Gastroesophageal sphincter (tissue), 4 donors: ENCODE data around the gene LGR4. TPM values are rescaled to one million over a fixed set of nuclear protein-coding genes. Genes with fewer than 3 reads are reported as not detected.

ENCODE experiments used
- ATAC-seq: fragments of 150-250 bp; one replicate; pipeline ENCODE4 v1.9.1; 2016; ENCODE audit warnings: mild to moderate bottlenecking, moderate library complexity
- H3K27ac ChIP-seq, 4 donors: fragments of 200-600 bp; sonication (generic) in 3 of 4; 1 replicate in 3 of 4; 2 replicates in 1 of 4; pipeline ENCODE4 v1.5.1; 2016 to 2019
- H3K27me3 ChIP-seq: fragments of 200-600 bp; sonication (generic); one replicate; pipeline ENCODE4 v1.5.1; 2019
- H3K36me3 ChIP-seq, 2 donors: fragments of 200-600 bp; sonication (generic); one replicate each; pipeline ENCODE4 v1.5.1; 2019; ENCODE audit warnings: control low read depth in 1 of 2
- H3K4me1 ChIP-seq, 3 donors: fragments of 200-600 bp; sonication (generic); 1 replicate in 2 of 3; 2 replicates in 1 of 3; pipeline ENCODE4 v1.5.1; 2016 to 2019; ENCODE audit warnings: control low read depth in 2 of 3
- H3K4me3 ChIP-seq, 2 donors: fragments of 200-600 bp; sonication (generic); one replicate each; pipeline ENCODE4 v1.5.1; 2019; ENCODE audit warnings: mild to moderate bottlenecking in 1 of 2, moderate library complexity in 1 of 2
- H3K9me3 ChIP-seq, 3 donors: fragments of 200-600 bp; sonication (generic); one replicate each; pipeline ENCODE4 v1.5.1; 2017 to 2019; ENCODE audit warnings: control low read depth in 2 of 3
- CTCF ChIP-seq, 4 experiments: fragments of 200-600 bp in 2 of 4; fragments of 450-650 bp in 2 of 4; sonication (generic) in 1 of 4; IDR thresholded peaks; one replicate each; pipeline ENCODE4 v1.5.1; 2017 to 2019; ENCODE audit warnings: antibody characterized with exemption in 4 of 4, mild to moderate bottlenecking in 2 of 4, moderate library complexity in 2 of 4
- EP300 ChIP-seq: sonication (generic); formaldehyde crosslinking; IDR thresholded peaks from one replicate; pipeline ENCODE4 v1.6.1; 2017; ENCODE audit warnings: antibody characterized with exemption, mild to moderate bottlenecking
- POLR2A ChIP-seq, 2 donors: fragments of 450-650 bp; IDR thresholded peaks; one replicate each; pipeline ENCODE4 v1.6.1; 2017; ENCODE audit warnings: antibody characterized with exemption in 2 of 2, mild to moderate bottlenecking in 2 of 2, moderate library complexity in 1 of 2
- POLR2AphosphoS5 ChIP-seq: sonication (generic); formaldehyde crosslinking; IDR thresholded peaks from one replicate; pipeline ENCODE4 v1.6.1; 2017; ENCODE audit warnings: antibody characterized with exemption
- WGBS, 2 donors: methylation state at CpG; one replicate each; pipeline ENCODE4 v1.1.5; 2018; ENCODE audit warnings: low coverage in 1 of 2; 5-methylcytosine and 5-hydroxymethylcytosine counted together
- total RNA-seq, 4 donors: library from RNA; depleted of rRNA; stranded (reverse); fragments of >200 nt; gene quantifications; one replicate each; pipeline ENCODE4 v1.1.0, GENCODE V29; 2016

The LGR4 gene
- total RNA-seq, 4 donors from 2014 or later, result 21.0 to 35.9 (median 31.8) TPM

DNA sequence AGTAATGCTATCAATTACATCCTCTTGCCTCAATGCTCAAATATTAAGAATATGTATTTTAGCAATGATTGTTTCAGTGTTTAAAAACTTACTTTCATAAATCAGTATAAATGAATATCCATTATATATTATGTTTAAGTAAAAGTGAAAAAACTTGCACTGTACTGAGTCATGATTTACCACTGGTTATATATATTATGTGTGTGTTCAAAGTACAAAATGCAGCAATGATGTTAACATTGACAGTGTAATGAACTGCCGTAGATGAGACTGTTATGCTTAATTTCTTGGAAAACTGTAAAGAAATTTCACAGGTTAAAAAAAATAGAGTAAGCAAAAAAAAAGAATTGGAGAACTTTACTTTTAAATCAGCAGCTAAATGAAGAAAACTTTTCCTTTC, 25.3 kb upstream of the LGR4 start:
- H3K4me3 ChIP-seq, result no peak overlapping the region
- H3K4me1 ChIP-seq, result peaks cover 3 to 42% (median 7%) of the 10 kb centered on the region in 3 donors
- H3K27ac ChIP-seq, result no peak overlapping the region
- TF ChIP-seq POLR2AphosphoS5 (no peak), EP300 (no peak), CTCF (IDR thresholded peaks at IDR 0.05) (no peak), POLR2A (IDR thresholded peaks at IDR 0.05) (no peak)
- H3K36me3 ChIP-seq, result peaks cover 6 to 64% of the 10 kb centered on the region in 2 donors
- 87 to 89% methylated on average over 1 of the region's 1 CpG for WGBS, 2 donors
- no peaks in the 10 kb centered on the region for H3K9me3 ChIP-seq
- no peaks in the 10 kb centered on the region for H3K27me3 ChIP-seq
- no peak for ATAC-seq

DNA sequence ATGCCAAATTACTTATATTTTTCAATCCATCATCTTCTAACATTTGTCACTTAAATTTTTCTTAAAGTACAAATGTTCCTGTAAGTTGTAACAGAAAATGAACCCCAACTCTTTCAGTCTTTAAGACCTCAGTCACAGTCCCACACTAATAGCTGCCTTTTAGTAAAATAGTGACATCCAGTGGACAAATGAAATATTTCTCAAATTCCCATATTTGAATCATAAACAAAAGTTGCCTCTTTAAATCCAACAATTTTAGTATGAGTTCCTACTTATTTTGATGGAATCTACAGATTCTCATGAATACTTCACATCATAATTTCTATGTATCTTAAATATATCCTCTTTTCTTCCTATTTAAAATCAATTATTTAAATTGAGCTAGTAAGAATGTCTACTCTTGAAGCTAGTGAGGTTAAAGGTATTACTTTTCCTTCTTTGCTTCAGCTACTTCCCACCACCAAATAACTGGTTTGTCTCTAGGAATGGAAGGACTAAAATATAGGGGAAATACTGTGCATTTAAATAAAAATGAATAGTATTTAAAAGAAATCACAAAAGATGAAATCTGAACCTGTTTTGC, 24.8 kb upstream of the LGR4 start:
- TF ChIP-seq CTCF (IDR thresholded peaks at IDR 0.05) (peak in 3 of 4 experiments; percentile 28 to 55 (median 48)), POLR2AphosphoS5 (no peak)
- H3K27ac ChIP-seq, result peak overlapping the region in 1 of 4 donors; percentile 30
- ATAC-seq, result no peak
- H3K27me3 ChIP-seq, result no peaks in the 10 kb centered on the region
- no peaks in the 10 kb centered on the region for H3K9me3 ChIP-seq
- peaks cover 6 to 65% of the 10 kb centered on the region in 2 donors for H3K36me3 ChIP-seq
- H3K4me3 ChIP-seq, result no peak overlapping the region
- H3K4me1 ChIP-seq, result peaks cover 3 to 37% (median 7%) of the 10 kb centered on the region in 3 donors

DNA sequence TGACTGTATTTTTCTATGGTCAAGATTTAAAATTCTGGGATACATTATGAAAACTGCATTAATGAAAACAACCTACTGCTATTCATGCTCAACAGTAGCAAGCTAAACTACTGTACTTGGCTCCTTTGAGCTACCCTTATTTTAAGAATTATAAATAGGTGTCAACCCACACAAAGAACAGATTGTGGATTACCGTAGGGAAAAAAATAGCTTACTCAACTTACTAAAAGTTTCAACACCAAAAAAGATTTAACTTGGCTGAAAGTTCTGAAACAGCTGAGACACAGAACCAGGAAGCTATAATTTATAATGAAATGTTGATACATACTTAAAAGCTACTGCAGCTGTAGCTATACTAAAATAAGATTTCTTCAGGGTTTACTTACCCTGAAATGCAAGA, 23.9 kb upstream of the LGR4 start:
- H3K9me3 ChIP-seq, result no peaks in the 10 kb centered on the region
- H3K36me3 ChIP-seq, result peaks cover 6 to 66% of the 10 kb centered on the region in 2 donors

GRCh38 chr11:27495710-27496300, 23.2 kb upstream of the LGR4 start:
- H3K36me3 ChIP-seq, result peaks cover 4 to 66% of the 10 kb centered on the region in 2 donors
- no peaks in the 10 kb centered on the region for H3K9me3 ChIP-seq
- H3K27ac ChIP-seq, result peak overlapping the region in 1 of 4 donors; percentile 30
- H3K27me3 ChIP-seq, result no peaks in the 10 kb centered on the region
- H3K4me3 ChIP-seq, result no peak overlapping the region
- WGBS, 2 donors, result 100% methylated on average over 1 of the region's 1 CpG; no CpG with 5 or more reads in 1 of the 2 donors
- peaks cover 3 to 27% (median 7%) of the 10 kb centered on the region in 3 donors for H3K4me1 ChIP-seq
- no peak for ATAC-seq
- no peak for TF ChIP-seq POLR2AphosphoS5

More for the DNA sequence above, 23.9 kb upstream of the LGR4 start:
- 8 to 31% methylated on average over 1 of the region's 1 CpG for WGBS, 2 donors
- no peak for TF ChIP-seq CTCF (IDR thresholded peaks at IDR 0.05)
- no peak for TF ChIP-seq EP300
- TF ChIP-seq POLR2AphosphoS5, result peak; percentile 90
- no peak for TF ChIP-seq POLR2A (IDR thresholded peaks at IDR 0.05)
- H3K4me1 ChIP-seq, result peaks cover 3 to 27% (median 7%) of the 10 kb centered on the region in 3 donors
- peak overlapping the region in 1 of 4 donors; percentile 30 for H3K27ac ChIP-seq
- no peaks in the 10 kb centered on the region for H3K27me3 ChIP-seq
- no peak overlapping the region for H3K4me3 ChIP-seq
- no peak for ATAC-seq

- no peaks in the 10 kb centered on the region for H3K27me3 ChIP-seq
- no peaks in the 10 kb centered on the region for H3K4me1 ChIP-seq
- WGBS, 2 donors, result 75 to 88% methylated on average over 1 to 5 of the region's 5 CpGs
- no peak for TF ChIP-seq EP300
- TF ChIP-seq POLR2A (IDR thresholded peaks at IDR 0.05), result no peak
- TF ChIP-seq CTCF (IDR thresholded peaks at IDR 0.05), result no peak
- no peak for TF ChIP-seq POLR2AphosphoS5
- H3K27ac ChIP-seq, result no peak overlapping the region
- no peaks in the 10 kb centered on the region for H3K9me3 ChIP-seq
- peaks cover 0 to 48% of the 10 kb centered on the region in 2 donors for H3K36me3 ChIP-seq
- H3K4me3 ChIP-seq, result no peak overlapping the region
- ATAC-seq, result no peak
Observed at GRCh38 chr11:27489092-27489491, 16.5 kb upstream of the LGR4 start.
